Epithelial cell of proximal tubule (primary cell): ENCODE results near the gene RNF223. TPM values are rescaled to one million over a fixed set of nuclear protein-coding genes. Genes with fewer than 3 reads are reported as not detected.

Experiments
- DNase-seq: peaks from one replicate; pipeline ENCODE4 v3.0.0-alpha.2; 2011; ENCODE audit warnings: low read depth
- H3K4me3 ChIP-seq: 2 replicates; pipeline ENCODE4 v1.5.1; 2011; ENCODE audit warnings: low read depth, mild to moderate bottlenecking, low read length
- total RNA-seq: library from RNA; depleted of rRNA; stranded (reverse); fragments of >200 nt; gene quantifications from 2 replicates; pipeline ENCODE4 v1.2.3, GENCODE V29; 2015
- TF ChIP-seq, protein P1 (sequence below): conservative IDR thresholded peaks from 2 replicates; pipeline ENCODE4 v1.5.1; 2012; ENCODE audit warnings: low read depth, mild to moderate bottlenecking, low read length

The RNF223 gene
- total RNA-seq, 1 donor from 2014 or later, result 1.6 TPM

DNA sequence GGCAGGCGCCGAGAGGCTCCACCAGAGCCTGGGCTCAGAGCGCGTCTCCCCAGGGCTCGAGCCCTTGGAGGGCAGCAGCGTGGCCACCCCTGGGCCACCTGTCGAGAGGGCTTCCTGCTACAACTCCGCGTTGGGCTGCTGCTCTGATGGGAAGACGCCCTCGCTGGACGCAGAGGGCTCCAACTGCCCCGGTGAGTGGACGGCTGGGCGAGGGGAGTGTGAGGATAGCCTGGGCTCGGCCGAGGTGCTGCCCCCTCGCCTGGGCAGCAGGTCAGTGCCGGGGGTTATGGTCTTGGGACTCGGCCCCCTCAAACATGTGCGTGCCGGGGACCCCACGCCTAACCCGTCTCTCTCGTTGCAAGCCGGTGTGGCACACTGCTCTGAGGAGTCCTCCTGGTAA is 27.3 kb downstream of the RNF223 start:
- H3K4me3 ChIP-seq, result no peak overlapping the region
- DNase-seq, result no peak
- TF ChIP-seq, protein P1, sequence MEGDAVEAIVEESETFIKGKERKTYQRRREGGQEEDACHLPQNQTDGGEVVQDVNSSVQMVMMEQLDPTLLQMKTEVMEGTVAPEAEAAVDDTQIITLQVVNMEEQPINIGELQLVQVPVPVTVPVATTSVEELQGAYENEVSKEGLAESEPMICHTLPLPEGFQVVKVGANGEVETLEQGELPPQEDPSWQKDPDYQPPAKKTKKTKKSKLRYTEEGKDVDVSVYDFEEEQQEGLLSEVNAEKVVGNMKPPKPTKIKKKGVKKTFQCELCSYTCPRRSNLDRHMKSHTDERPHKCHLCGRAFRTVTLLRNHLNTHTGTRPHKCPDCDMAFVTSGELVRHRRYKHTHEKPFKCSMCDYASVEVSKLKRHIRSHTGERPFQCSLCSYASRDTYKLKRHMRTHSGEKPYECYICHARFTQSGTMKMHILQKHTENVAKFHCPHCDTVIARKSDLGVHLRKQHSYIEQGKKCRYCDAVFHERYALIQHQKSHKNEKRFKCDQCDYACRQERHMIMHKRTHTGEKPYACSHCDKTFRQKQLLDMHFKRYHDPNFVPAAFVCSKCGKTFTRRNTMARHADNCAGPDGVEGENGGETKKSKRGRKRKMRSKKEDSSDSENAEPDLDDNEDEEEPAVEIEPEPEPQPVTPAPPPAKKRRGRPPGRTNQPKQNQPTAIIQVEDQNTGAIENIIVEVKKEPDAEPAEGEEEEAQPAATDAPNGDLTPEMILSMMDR, result no peak

DNA sequence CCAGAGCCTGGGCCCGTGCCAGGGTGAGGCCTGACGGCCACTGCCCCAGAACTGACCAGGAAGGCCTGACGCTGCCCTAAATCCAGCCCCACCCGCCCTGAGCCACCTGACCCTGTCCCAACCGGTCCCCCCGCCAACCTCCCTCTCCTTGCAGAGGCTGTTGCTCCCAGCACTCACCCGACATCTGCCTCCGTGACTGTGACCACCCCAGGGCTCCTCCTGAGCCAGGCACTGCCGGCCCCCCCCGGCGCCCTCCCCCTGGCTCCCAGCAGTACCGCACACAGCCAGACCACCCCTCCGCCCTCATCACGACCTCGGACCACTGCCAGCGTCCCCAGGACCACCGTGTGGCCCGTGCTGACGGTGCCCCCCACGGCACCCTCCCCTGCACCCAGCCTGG is 27.9 kb downstream of the RNF223 start:
- TF ChIP-seq, protein P1, result no peak
- no peak for DNase-seq
- H3K4me3 ChIP-seq, result no peak overlapping the region

DNA sequence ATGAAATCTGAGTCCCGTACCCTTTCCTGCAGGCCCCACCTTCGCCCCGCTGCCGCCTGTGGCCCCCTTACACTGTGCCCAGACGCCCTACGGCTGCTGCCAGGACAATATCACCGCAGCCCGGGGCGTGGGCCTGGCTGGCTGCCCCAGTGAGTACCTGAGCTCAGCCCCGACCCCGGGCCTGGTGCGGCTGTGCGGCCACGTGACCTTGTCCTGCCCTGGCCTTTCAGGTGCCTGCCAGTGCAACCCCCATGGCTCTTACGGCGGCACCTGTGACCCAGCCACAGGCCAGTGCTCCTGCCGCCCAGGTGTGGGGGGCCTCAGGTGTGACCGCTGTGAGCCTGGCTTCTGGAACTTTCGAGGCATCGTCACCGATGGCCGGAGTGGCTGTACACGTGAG is 29.0 kb downstream of the RNF223 start:
- TF ChIP-seq, protein P1, result no peak
- no peak for DNase-seq
- no peak overlapping the region for H3K4me3 ChIP-seq

GRCh38 chr1:1044455-1045078 is 29.5 kb downstream of the RNF223 start:
- TF ChIP-seq, protein P1, result no peak
- DNase-seq, result no peak
- no peak overlapping the region for H3K4me3 ChIP-seq

DNA sequence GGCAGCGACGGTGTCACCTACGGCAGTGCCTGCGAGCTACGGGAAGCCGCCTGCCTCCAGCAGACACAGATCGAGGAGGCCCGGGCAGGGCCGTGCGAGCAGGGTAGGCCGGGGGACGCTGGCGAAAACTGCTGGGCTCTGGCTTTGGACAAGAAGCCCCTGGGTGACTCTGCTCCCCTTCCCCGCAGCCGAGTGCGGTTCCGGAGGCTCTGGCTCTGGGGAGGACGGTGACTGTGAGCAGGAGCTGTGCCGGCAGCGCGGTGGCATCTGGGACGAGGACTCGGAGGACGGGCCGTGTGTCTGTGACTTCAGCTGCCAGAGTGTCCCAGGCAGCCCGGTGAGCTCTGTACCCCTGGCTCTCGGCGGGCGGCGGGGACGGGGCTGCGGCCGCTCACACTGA is 30.2 kb downstream of the RNF223 start:
- H3K4me3 ChIP-seq, result no peak overlapping the region
- TF ChIP-seq, protein P1, result no peak
- DNase-seq, result no peak

GRCh38 chr1:1043411-1043810 is 30.7 kb downstream of the RNF223 start:
- H3K4me3 ChIP-seq, result no peak overlapping the region
- TF ChIP-seq, protein P1, result no peak
- no peak for DNase-seq

DNA sequence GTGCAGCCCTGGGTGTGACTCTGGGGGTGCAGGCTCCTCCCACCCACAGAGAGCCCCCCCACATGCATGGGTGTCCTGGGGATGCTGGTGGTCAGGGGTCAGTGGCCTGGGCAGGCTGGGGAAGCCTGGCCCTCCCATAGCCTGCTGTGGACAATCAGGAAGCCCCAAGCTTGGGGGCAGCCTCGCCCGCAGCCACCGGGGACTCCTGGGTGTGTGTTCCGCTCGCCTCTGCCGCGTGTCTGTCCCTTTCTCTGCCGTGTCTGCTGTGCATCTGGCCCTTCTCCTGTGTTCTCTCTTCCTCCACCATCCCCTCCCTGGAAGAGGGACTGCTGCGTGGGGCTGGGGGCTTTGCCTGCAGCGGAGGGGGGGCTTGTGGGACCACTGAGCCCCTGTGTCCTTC is 31.3 kb downstream of the RNF223 start:
- no peak overlapping the region for H3K4me3 ChIP-seq
- DNase-seq, result no peak
- TF ChIP-seq, protein P1, result no peak
